Stimulated activated CD8-positive, alpha-beta memory T cell treated with anti-CD3 and anti-CD28 coated beads, Interleukin-7, amount 100 ng/mL, for 24 hours (primary cell): ENCODE measurements around the gene OR1Q1.
"Not testable (repeated sequence)": the region's sequence is repeated elsewhere in the genome, so short reads cannot be mapped to it uniquely, and the experiment has no call there.

Experiments used
- DNase-seq: peaks from one replicate; pipeline ENCODE4 v3.0.0-alpha.2; 2020; ENCODE audit warnings: low read depth

Gene OR1Q1, protein sequence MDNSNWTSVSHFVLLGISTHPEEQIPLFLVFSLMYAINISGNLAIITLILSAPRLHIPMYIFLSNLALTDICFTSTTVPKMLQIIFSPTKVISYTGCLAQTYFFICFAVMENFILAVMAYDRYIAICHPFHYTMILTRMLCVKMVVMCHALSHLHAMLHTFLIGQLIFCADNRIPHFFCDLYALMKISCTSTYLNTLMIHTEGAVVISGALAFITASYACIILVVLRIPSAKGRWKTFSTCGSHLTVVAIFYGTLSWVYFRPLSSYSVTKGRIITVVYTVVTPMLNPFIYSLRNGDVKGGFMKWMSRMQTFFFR

GRCh38 chr9:122614362-122614761, at the start of gene OR1Q1:
OR1Q1 (plus strand) TSS chr9:122614738; CDS start chr9:122614738, 0 bp downstream.
- DNase-seq, result no peak

- DNase-seq, result no peak
Measured at GRCh38 chr9:122567901-122568300, 46.6 kb upstream of the OR1Q1 start.

GRCh38 chr9:122572456-122572855, 42.1 kb upstream of the OR1Q1 start:
- no peak for DNase-seq

- no peak for DNase-seq
Measured at GRCh38 chr9:122579874-122580273, 34.7 kb upstream of the OR1Q1 start.

- DNase-seq, result no peak
Measured at GRCh38 chr9:122580360-122580759, 34.2 kb upstream of the OR1Q1 start.

- DNase-seq, result not testable (repeated sequence)
Measured at GRCh38 chr9:122583284-122583683, 31.3 kb upstream of the OR1Q1 start, which contains the start of gene OR1L8. OR1L8 (minus strand) TSS chr9:122583384; CDS start chr9:122568477, 14,907 bp downstream.

- DNase-seq, result no peak
Measured at GRCh38 chr9:122605691-122606090, 8.8 kb upstream of the OR1Q1 start.

DNA sequence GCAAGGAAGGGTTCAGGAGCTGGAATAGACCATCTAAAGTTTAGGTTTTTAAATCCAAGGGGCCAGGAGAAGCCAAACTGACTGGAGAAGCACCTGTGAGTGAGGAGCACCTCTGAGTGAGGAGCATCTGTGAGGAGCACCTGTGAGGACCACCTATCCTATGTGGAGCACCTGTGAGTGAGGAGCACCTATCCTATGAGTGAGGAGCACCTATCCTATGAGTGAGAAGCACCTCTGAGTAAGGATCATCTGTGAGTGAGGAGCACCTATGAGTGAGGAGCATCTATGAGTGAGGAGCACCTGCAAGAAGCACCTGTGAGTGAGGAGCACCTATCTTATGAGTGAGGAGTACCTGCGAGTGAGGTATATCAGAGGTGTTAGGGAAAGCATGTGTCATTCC, 8.0 kb upstream of the OR1Q1 start:
- DNase-seq, result no peak

DNA sequence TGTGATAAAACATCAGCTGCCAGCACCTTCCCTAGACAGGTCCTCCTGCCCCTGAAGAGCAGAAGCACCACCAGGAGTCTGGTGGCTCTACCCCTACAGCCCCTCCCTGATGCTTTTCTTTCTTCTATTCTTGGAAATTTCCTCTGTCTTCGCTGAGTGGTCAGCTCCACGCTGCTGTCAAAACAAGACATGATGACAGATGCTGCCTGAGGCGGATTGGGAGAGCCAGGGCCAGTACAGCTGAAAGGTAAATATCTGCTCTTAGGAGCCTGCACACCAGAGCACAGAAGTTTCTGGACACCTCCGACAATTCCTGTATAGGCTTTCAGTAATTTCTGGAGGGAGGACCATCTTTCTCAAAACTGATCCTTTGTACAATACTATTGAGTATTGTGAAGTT, 4.7 kb upstream of the OR1Q1 start:
- DNase-seq, result no peak

GRCh38 chr9:122619996-122620395, 5.5 kb downstream of the OR1Q1 start:
- no peak for DNase-seq

- DNase-seq, result no peak
Measured at GRCh38 chr9:122642226-122642625, 27.7 kb downstream of the OR1Q1 start.

GRCh38 chr9:122656378-122656777, 41.8 kb downstream of the OR1Q1 start:
- no peak for DNase-seq

DNA sequence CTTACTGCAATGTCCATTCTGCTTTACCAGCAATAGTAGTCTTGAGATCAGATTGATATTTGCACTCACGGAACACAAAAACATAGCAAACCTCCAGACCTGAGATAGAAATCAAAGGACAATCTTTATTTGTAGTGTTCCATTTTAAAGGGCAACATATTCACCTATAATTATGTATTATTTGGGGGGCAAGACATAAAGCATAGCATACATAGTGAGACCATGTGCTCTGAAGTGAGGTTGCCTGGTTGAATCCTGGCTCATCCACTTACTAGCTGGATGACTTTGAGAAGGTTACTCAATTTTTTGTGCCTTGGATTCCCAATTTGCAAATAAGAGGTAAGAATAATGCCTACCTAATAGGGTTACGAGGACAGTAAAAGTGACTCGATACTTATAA, 43.0 kb downstream of the OR1Q1 start, which contains the start of gene OR1B1:
OR1B1 (minus strand) TSS at position 101 of the 400 bp plus-strand sequence.
- DNase-seq, result no peak

DNA sequence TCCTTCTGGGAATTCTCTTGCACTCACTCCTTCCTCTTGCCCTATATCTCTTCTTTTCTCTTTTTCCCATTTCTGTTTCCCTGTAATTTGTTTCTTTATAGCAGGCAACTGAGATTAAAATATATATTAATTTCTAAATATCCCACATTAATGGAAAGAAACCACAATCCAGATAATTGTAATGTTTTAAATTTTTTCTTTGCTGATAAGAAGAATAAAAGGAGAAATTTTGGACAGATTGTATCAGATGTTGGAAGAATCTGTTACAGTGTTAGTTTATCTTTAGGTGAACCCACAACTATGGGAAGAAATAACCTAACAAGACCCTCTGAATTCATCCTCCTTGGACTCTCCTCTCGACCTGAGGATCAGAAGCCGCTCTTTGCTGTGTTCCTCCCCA, 46.9 kb downstream of the OR1Q1 start, which contains the start of gene OR1L1:
OR1L1 (plus strand) TSS at position 301 of the 400 bp plus-strand sequence; CDS start at position 301, 0 bp downstream.
- DNase-seq, result no peak
